ENCODE results near the gene PFN3. TPM values are rescaled to one million over a fixed set of nuclear protein-coding genes. Genes with fewer than 3 reads are reported as not detected.
A peak's percentile ranks its signal among the peaks of the same experiment; 100 is the strongest.

PFN3 gene
- total and polyA plus RNA-seq, 10 donors, result not detected

GRCh38 chr5:177404641-177405179, 4.2 kb upstream of the PFN3 start:
- peaks cover 33 to 61% (median 51%) of the 10 kb centered on the region in 6 donors for H3K4me1 ChIP-seq
- H3K27ac ChIP-seq, result peak overlapping the region in 7 of 8 donors; percentile 29 to 84 (median 53)
- H3K9me3 ChIP-seq, result no peaks in the 10 kb centered on the region
- TF ChIP-seq POLR2AphosphoS5 (IDR thresholded peaks at IDR 0.05), result no peak
- no peak for TF ChIP-seq POLR2A (IDR thresholded peaks at IDR 0.05)
- no peak for TF ChIP-seq CTCF (IDR thresholded peaks at IDR 0.05 in 8 of 11, conservative IDR thresholded peaks at IDR 0.05 in 3 of 11)
- H3K36me3 ChIP-seq, result no peaks in the 10 kb centered on the region
- DNase-seq, result no peak
- WGBS, 5 donors, result 41 to 45% (median 43%) methylated on average over 12 to 16 of the region's 16 CpGs
- H3K27me3 ChIP-seq (replicated peaks in 1 of 7), result peaks cover 0 to 45% (median 41%) of the 10 kb centered on the region in 7 donors
- peak overlapping the region; percentile 46 to 86 (median 60) for H3K4me3 ChIP-seq
- intact Hi-C loops (cut with DNase I; ENCODE audit: low total_unique reads), result loop anchor here (5.0 kb wide), 1 partner anchor 48 kb away; no protein-coding TSS in a partner anchor

- TF ChIP-seq POLR2A (IDR thresholded peaks at IDR 0.05), result no peak
- TF ChIP-seq CTCF (IDR thresholded peaks at IDR 0.05 in 8 of 11, conservative IDR thresholded peaks at IDR 0.05 in 3 of 11), result peak; percentile 80 to 92 (median 85)
- peak; percentile 80 to 93 (median 90) for TF ChIP-seq POLR2AphosphoS5 (IDR thresholded peaks at IDR 0.05)
- H3K9me3 ChIP-seq, result no peaks in the 10 kb centered on the region
- peaks cover 33 to 61% (median 51%) of the 10 kb centered on the region in 6 donors for H3K4me1 ChIP-seq
- intact Hi-C loops (cut with DNase I; ENCODE audit: low total_unique reads), result loop anchor here (5.0 kb wide), 1 partner anchor 48 kb away; no protein-coding TSS in a partner anchor
- DNase-seq, result peak; percentile 98
- no peaks in the 10 kb centered on the region for H3K36me3 ChIP-seq
- H3K27ac ChIP-seq, result peak overlapping the region in 7 of 8 donors; percentile 29 to 84 (median 57)
- WGBS, 5 donors, result 0 to 1% (median 0%) methylated on average over 16 to 93 of the region's 93 CpGs
- H3K4me3 ChIP-seq, result peak overlapping the region; percentile 46 to 86 (median 60)
- peaks cover 0 to 52% (median 43%) of the 10 kb centered on the region in 7 donors for H3K27me3 ChIP-seq (replicated peaks in 1 of 7)
These were observed 3.6 kb upstream of the PFN3 start for GRCh38 chr5:177403792-177404640.

- H3K27me3 ChIP-seq (replicated peaks in 1 of 7), result peaks cover 0 to 59% (median 43%) of the 10 kb centered on the region in 7 donors
- intact Hi-C loops (cut with DNase I; ENCODE audit: low total_unique reads), result loop anchor here (5.0 kb wide), 1 partner anchor 49 kb away; no protein-coding TSS in a partner anchor
- H3K4me1 ChIP-seq, result peaks cover 33 to 61% (median 51%) of the 10 kb centered on the region in 6 donors
- H3K9me3 ChIP-seq, result no peaks in the 10 kb centered on the region
- H3K36me3 ChIP-seq, result no peaks in the 10 kb centered on the region
- peak overlapping the region; percentile 46 to 86 (median 60) for H3K4me3 ChIP-seq
- TF ChIP-seq POLR2A (IDR thresholded peaks at IDR 0.05), result no peak
- TF ChIP-seq CTCF (IDR thresholded peaks at IDR 0.05 in 8 of 11, conservative IDR thresholded peaks at IDR 0.05 in 3 of 11), result no peak
- TF ChIP-seq POLR2AphosphoS5 (IDR thresholded peaks at IDR 0.05), result no peak
- H3K27ac ChIP-seq, result peak overlapping the region in 4 of 8 donors; percentile 57 to 84 (median 76)
- WGBS, 5 donors, result 1 to 3% (median 2%) methylated on average over 29 to 61 of the region's 61 CpGs
- DNase-seq, result peak; percentile 89
These were observed 2.8 kb upstream of the PFN3 start for GRCh38 chr5:177403102-177403791.

All from spleen (tissue), 11 donors.